Activated CD4-positive, alpha-beta T cell treated with anti-CD3 and anti-CD28 coated beads, Interleukin-2, amount 10 ng/mL, durations not matched to agents 24 days and 14 days (primary cell): ENCODE results near the gene SNCA. TPM values are rescaled to one million over a fixed set of nuclear protein-coding genes. Genes with fewer than 3 reads are reported as not detected.

Source experiments
- DNase-seq: peaks from one replicate; pipeline ENCODE4 v3.0.0; 2022
- H3K27ac Mint-ChIP-seq: one replicate; pipeline ENCODE4 v1.8.0; 2022; ENCODE audit warnings: mild to moderate bottlenecking, mixed read lengths
- H3K27me3 Mint-ChIP-seq: one replicate; pipeline ENCODE4 v1.8.0; 2022; ENCODE audit warnings: mixed read lengths
- H3K36me3 Mint-ChIP-seq: one replicate; pipeline ENCODE4 v1.8.0; 2022; ENCODE audit warnings: low read depth, mild to moderate bottlenecking, mixed read lengths
- H3K4me1 Mint-ChIP-seq: one replicate; pipeline ENCODE4 v1.8.0; 2021; ENCODE audit warnings: mixed read lengths
- H3K4me3 Mint-ChIP-seq: one replicate; pipeline ENCODE4 v1.8.0; 2022; ENCODE audit warnings: mild to moderate bottlenecking, moderate library complexity, mixed read lengths
- H3K9me3 Mint-ChIP-seq: one replicate; pipeline ENCODE4 v1.8.0; 2021; ENCODE audit warnings: mixed read lengths
- intact Hi-C: fragments of 100-400 bp; cut with micrococcal nuclease; formaldehyde crosslinking; loops from one replicate; pipeline ENCODE4 v1.15.1; 2023
- total RNA-seq: library from RNA; stranded (reverse); gene quantifications from 2 replicates; pipeline ENCODE4 v1.2.3, GENCODE V29; 2022

SNCA gene
- total RNA-seq, 1 donor from 2014 or later: 0.23 TPM

- Mint-ChIP-seq H3K27ac (no peak overlapping the region), H3K36me3 (no peaks in the 10 kb centered on the region), H3K27me3 (peaks cover 65% of the 10 kb centered on the region), H3K4me3 (peak overlapping the region; percentile 83), H3K9me3 (no peaks in the 10 kb centered on the region), H3K4me1 (peaks cover 22% of the 10 kb centered on the region)
- peak; percentile 58 for DNase-seq
- intact Hi-C loops: loop anchor here (5.0 kb wide), 2 partner anchors 61 to 609 kb away; no protein-coding TSS in a partner anchor
Measured at GRCh38 chr4:89836031-89836745, 773 bp downstream of the SNCA start.

- peak overlapping the region; percentile 28 for H3K4me3 Mint-ChIP-seq
- H3K27me3 Mint-ChIP-seq: peaks cover 60% of the 10 kb centered on the region
- H3K4me1 Mint-ChIP-seq: peaks cover 22% of the 10 kb centered on the region
- H3K27ac Mint-ChIP-seq: no peak overlapping the region
- intact Hi-C loops: loop anchor here (5.0 kb wide), 2 partner anchors 62 to 608 kb away; no protein-coding TSS in a partner anchor
- H3K9me3 Mint-ChIP-seq: no peaks in the 10 kb centered on the region
- no peak for DNase-seq
- H3K36me3 Mint-ChIP-seq: no peaks in the 10 kb centered on the region
Measured at GRCh38 chr4:89835413-89835812, 1.5 kb downstream of the SNCA start.

- Mint-ChIP-seq H3K36me3 (no peaks in the 10 kb centered on the region), H3K9me3 (no peaks in the 10 kb centered on the region), H3K27ac (no peak overlapping the region), H3K4me1 (peaks cover 28% of the 10 kb centered on the region), H3K27me3 (peaks cover 56% of the 10 kb centered on the region), H3K4me3 (no peak overlapping the region)
- intact Hi-C loops: loop anchor here (5.0 kb wide), 2 partner anchors 63 to 607 kb away; no protein-coding TSS in a partner anchor
- no peak for DNase-seq
Measured at GRCh38 chr4:89834486-89835209, 2.3 kb downstream of the SNCA start.

DNA sequence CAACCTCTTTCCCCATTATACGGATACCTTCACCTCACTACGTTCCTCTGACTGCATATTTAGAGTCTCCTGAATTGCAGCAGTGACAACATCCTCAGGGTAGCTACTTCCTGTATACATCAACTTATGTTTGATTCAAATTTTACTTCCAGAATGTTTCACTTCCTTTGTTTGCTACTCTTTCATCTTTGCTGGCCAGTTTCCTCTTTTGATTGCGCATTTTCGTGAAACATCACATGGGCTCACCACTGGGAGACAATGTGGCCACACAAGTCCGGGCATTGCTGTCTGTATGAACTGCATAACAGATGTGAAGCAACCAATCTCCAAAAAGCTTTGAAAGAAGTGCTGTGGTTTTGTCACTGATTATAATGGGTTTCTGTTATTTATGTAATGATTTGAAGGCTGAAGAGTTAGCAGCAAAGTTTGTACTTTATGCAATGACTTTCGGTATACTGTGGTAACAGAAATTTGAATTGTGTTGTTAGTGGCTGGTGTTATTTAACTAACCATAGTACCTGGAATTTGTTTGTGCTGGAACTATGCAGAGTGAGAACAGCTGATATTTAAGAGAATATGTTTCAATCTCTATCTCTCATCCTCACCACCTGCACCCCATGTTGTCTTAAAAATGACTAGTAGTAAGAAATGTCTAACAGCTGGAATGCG, 7.4 kb downstream of the SNCA start:
- H3K9me3 Mint-ChIP-seq: no peaks in the 10 kb centered on the region
- H3K36me3 Mint-ChIP-seq: no peaks in the 10 kb centered on the region
- peak overlapping the region; percentile 0 for H3K27ac Mint-ChIP-seq
- H3K4me3 Mint-ChIP-seq: peak overlapping the region; percentile 41
- H3K27me3 Mint-ChIP-seq: peaks cover 20% of the 10 kb centered on the region
- intact Hi-C loops: loop anchor here (1.0 kb wide), 1 partner anchor 8 kb away; the partner anchor contains the start of gene SNCA
- DNase-seq: peak; percentile 79
- peaks cover 11% of the 10 kb centered on the region for H3K4me1 Mint-ChIP-seq

GRCh38 chr4:89823416-89823815, 13.5 kb downstream of the SNCA start:
- DNase-seq: no peak
- intact Hi-C loops: no loop called here
- Mint-ChIP-seq H3K27me3 (peaks cover 12% of the 10 kb centered on the region), H3K4me1 (no peaks in the 10 kb centered on the region), H3K4me3 (no peak overlapping the region), H3K36me3 (no peaks in the 10 kb centered on the region), H3K9me3 (no peaks in the 10 kb centered on the region), H3K27ac (no peak overlapping the region)

DNA sequence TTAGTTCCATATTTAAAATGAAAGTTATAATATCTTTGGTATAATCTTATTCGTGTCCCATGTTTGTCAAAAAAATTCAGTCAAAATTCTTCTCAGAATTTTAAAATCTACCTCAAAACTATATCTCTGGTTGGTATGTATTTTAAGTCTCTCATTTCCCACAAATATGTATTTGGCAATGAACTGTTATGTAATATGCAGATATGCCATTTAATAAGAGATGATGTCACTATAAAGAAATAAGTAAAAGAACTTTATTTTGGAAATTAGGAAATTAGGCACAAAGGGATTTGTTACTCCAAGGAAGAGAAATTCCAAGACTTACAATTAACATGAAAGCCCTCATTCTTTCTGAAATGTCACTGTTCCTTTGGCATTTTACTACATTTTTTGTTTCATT, 15.3 kb downstream of the SNCA start:
- Mint-ChIP-seq H3K4me1 (no peaks in the 10 kb centered on the region), H3K4me3 (no peak overlapping the region), H3K27me3 (peaks cover 12% of the 10 kb centered on the region), H3K27ac (no peak overlapping the region), H3K9me3 (no peaks in the 10 kb centered on the region), H3K36me3 (no peaks in the 10 kb centered on the region)
- DNase-seq: no peak
- intact Hi-C loops: no loop called here

DNA sequence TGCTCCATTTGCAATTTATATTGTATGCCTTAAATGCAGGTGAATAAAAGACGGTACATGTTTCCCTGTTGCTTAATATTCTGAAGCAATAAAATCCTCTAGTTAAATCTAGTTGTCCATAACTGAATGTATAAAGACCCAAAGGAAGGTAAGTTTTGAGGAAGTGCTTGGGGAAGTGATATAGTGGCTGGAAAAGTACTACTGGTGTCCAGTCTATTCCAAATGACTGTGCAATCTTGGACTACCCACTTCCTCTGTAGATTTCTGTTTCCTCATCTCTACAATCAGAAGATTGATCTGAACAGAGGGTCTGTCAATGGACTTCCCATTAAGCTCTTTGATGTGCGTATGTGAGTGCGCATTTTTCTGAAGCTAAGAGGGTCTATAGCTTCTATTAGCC, 17.0 kb downstream of the SNCA start:
- peaks cover 8% of the 10 kb centered on the region for H3K27me3 Mint-ChIP-seq
- no peak overlapping the region for H3K4me3 Mint-ChIP-seq
- H3K4me1 Mint-ChIP-seq: no peaks in the 10 kb centered on the region
- intact Hi-C loops: no loop called here
- H3K9me3 Mint-ChIP-seq: no peaks in the 10 kb centered on the region
- no peaks in the 10 kb centered on the region for H3K36me3 Mint-ChIP-seq
- DNase-seq: no peak
- H3K27ac Mint-ChIP-seq: no peak overlapping the region

DNA sequence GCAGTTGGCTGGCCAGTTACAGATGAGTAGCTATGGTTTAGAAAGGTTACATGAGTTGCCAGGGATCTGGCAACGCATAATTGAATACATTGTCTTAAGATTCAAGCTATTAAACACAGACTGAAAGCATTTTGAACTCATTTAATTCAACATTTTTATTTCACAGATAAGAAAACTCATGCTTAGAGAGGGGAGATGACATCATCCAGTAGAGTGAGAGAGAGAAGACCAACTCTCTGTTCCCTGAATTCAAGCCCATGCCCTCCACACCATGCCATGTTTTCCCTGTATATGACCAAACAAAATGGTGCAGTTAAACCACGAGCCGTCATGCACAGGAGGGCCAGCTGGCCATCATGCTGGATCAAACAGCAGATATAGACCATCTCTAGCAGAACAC, 22.6 kb downstream of the SNCA start:
- H3K36me3 Mint-ChIP-seq: no peaks in the 10 kb centered on the region
- no peak overlapping the region for H3K4me3 Mint-ChIP-seq
- H3K4me1 Mint-ChIP-seq: no peaks in the 10 kb centered on the region
- DNase-seq: no peak
- intact Hi-C loops: no loop called here
- no peaks in the 10 kb centered on the region for H3K9me3 Mint-ChIP-seq
- H3K27ac Mint-ChIP-seq: no peak overlapping the region
- peaks cover 2% of the 10 kb centered on the region for H3K27me3 Mint-ChIP-seq

DNA sequence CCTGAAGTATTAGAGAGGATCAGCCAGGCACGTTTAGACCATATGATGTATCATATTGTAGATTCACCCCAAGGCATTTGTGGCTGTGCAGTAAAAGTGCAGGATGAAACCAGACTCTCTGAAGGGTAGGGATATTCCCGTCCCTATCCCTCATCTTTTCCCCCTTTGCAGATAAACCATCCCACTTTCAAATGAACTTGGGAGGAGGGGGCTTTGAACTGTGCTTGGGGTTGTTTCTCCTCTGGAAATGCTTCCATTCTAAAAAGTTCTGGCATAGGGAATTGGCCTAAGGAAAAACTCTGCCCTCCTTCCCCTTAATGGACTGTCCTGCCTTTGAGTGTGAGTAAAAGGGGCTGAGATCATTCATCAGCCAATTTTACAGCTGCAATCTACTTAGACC, 23.8 kb downstream of the SNCA start:
- H3K27ac Mint-ChIP-seq: no peak overlapping the region
- H3K36me3 Mint-ChIP-seq: no peaks in the 10 kb centered on the region
- no peak for DNase-seq
- H3K4me3 Mint-ChIP-seq: no peak overlapping the region
- intact Hi-C loops: no loop called here
- H3K27me3 Mint-ChIP-seq: no peaks in the 10 kb centered on the region
- H3K9me3 Mint-ChIP-seq: no peaks in the 10 kb centered on the region
- no peaks in the 10 kb centered on the region for H3K4me1 Mint-ChIP-seq

- intact Hi-C loops: no loop called here
- no peaks in the 10 kb centered on the region for H3K36me3 Mint-ChIP-seq
- DNase-seq: no peak
- H3K9me3 Mint-ChIP-seq: no peaks in the 10 kb centered on the region
- H3K4me3 Mint-ChIP-seq: no peak overlapping the region
- no peaks in the 10 kb centered on the region for H3K27me3 Mint-ChIP-seq
- no peaks in the 10 kb centered on the region for H3K4me1 Mint-ChIP-seq
- no peak overlapping the region for H3K27ac Mint-ChIP-seq
Measured at GRCh38 chr4:89807441-89808140, 29.4 kb downstream of the SNCA start.

- H3K4me1 Mint-ChIP-seq: no peaks in the 10 kb centered on the region
- intact Hi-C loops: no loop called here
- no peaks in the 10 kb centered on the region for H3K36me3 Mint-ChIP-seq
Measured at GRCh38 chr4:89805297-89805696, 31.7 kb downstream of the SNCA start.

DNA sequence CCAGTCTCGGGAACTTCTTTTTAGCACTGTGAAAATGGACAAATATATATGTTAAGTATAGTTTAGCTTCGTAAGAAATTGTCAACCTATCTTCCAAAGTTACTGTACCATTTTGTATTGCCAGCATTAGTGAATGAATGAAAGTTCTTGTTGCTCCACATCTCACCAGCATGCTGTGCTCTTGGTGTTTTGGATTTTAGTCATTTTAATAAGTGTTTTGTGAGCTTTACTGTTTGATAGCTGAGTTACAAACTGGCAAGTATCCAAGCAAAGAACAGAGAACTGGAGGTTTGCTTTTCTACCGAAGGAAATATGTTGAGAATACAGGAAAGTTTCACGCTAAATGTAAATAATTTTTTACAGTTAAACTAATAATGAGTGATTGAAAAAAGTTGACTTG, 33.0 kb downstream of the SNCA start:
- Mint-ChIP-seq H3K27me3 (no peaks in the 10 kb centered on the region), H3K36me3 (no peaks in the 10 kb centered on the region), H3K4me1 (no peaks in the 10 kb centered on the region), H3K9me3 (no peaks in the 10 kb centered on the region), H3K4me3 (no peak overlapping the region), H3K27ac (no peak overlapping the region)
- DNase-seq: no peak
- intact Hi-C loops: no loop called here

More at GRCh38 chr4:89805297-89805696, 31.7 kb downstream of the SNCA start:
- no peak overlapping the region for H3K4me3 Mint-ChIP-seq
- no peaks in the 10 kb centered on the region for H3K27me3 Mint-ChIP-seq
- no peak overlapping the region for H3K27ac Mint-ChIP-seq
- no peaks in the 10 kb centered on the region for H3K9me3 Mint-ChIP-seq
- no peak for DNase-seq

- no peak overlapping the region for H3K4me3 Mint-ChIP-seq
- no peaks in the 10 kb centered on the region for H3K36me3 Mint-ChIP-seq
- no peak overlapping the region for H3K27ac Mint-ChIP-seq
- no peaks in the 10 kb centered on the region for H3K4me1 Mint-ChIP-seq
- intact Hi-C loops: no loop called here
- no peak for DNase-seq
- H3K9me3 Mint-ChIP-seq: no peaks in the 10 kb centered on the region
- H3K27me3 Mint-ChIP-seq: no peaks in the 10 kb centered on the region
Measured at GRCh38 chr4:89803036-89803435, 33.9 kb downstream of the SNCA start.
